NCI-H82 treated with DMSO at 0.1 percent for 48 hours (cell line): ENCODE data around the gene CDO1.
"Not testable (repeated sequence)": the region's sequence is repeated elsewhere in the genome, so short reads cannot be mapped to it uniquely, and the experiment has no call there.

Experiments used
- DNase-seq: peaks from one replicate; lab custom pipeline; 2025; ENCODE audit not compliant: unreplicated experiment; lab: John Stamatoyannopoulos, UW

Gene CDO1

DNA sequence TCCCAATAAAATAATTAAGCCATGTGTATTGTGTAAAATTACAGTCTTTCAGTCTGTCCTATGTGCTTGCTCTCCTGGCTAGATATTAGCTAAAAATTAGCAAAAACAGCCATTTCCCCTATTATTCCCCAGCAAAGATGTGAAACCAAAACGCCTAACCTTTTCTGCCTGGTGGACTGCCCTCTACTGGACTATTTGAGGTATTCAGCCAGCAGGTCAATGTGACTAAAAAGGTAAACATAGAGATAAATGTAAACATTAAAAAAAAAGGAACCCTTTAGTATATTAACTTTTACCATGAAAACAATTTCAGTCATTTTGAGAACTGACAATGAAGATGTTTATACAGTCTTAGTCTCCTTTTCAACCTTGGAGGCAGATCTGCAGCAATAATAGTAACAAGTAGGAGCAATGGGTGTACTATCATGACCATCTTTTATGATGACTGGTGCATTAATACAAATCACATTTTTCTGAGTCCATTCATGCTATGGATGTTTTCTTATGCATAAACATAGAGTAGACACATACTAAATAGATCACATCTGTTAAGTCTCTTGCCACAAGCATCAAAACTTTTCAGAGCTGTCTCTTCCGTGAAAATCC is 14.8 kb upstream of the CDO1 start:
- no peak for DNase-seq

GRCh38 chr5:115829913-115830312 is 13.5 kb upstream of the CDO1 start:
- DNase-seq, result no peak

DNA sequence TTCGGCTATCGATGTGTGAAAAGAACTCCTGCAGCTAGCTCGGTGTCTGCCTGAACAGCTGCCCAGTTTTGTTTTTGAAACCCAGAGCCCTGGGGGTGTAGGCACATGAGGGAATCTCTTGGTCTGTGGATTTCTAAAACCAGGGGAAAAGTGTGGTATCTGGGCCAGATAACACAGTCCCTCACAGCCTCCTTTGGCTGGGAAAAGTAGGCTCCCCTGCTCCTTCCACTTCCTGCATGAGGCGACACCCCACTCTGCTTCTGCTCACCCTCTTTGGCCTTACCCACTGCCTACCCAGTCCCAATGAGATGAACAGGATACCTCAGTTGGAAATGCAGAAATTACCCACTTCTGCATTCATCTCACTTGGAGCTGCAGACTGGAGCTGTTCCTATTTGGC is 9.5 kb upstream of the CDO1 start:
- no peak for DNase-seq

GRCh38 chr5:115824983-115825382 is 8.5 kb upstream of the CDO1 start:
- DNase-seq, result not testable (repeated sequence)

DNA sequence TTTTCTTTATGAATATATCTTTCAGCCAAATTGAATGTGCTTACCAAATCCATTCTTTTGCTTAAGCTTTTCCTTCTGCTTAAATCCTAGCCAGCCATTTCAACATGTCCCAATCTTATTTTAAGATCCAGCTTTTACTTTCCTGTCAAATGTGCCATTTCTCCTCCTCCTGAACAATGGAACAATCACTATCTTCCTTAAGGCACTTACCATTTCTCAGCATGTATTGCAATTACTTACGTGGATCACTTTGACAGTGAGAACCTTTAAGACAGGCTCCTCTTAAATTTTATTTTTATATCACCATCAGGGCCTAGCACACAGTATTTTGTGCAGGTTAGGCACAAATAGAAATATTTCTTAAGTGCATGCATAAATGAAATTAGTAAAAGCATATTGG is 4.4 kb upstream of the CDO1 start:
- DNase-seq, result no peak

DNA sequence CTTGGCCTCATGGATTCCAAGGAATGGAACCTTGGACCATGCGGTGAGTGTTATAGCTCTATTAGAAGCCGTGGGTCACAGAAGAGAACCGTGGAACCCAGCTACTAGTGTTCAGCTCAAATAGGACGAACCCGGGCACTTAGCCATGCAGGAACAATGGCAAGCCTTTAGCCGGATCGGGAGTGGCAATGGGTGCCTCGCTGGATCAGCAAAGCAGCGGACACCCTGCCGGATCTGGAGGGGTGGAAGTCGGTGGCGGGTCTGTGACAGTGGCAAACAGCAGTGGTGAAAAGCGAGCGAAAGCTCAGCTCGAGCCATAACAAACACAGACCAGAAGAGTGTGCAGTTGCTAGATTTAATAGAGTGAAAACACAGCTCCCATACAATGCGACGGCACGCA is 2.4 kb upstream of the CDO1 start:
- no peak for DNase-seq

DNA sequence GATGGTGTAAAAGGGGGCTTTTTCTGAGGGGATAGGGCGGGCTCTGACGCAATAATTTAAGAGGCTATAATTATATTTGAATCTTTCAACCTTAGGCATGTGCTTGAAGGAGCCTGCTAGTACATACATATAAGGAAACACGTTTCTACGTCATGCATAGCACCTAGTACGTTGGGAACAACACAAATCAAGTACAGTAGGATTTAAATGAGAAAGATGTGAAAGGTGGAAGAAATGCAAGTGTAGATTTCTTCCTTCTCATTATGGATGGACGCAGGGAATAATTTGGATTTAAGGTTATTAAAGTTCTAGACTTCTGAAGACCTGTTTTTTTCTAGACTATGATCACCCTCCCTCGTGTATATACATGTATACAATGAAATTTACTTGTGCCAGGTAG is 927 bp upstream of the CDO1 start:
- no peak for DNase-seq

DNA sequence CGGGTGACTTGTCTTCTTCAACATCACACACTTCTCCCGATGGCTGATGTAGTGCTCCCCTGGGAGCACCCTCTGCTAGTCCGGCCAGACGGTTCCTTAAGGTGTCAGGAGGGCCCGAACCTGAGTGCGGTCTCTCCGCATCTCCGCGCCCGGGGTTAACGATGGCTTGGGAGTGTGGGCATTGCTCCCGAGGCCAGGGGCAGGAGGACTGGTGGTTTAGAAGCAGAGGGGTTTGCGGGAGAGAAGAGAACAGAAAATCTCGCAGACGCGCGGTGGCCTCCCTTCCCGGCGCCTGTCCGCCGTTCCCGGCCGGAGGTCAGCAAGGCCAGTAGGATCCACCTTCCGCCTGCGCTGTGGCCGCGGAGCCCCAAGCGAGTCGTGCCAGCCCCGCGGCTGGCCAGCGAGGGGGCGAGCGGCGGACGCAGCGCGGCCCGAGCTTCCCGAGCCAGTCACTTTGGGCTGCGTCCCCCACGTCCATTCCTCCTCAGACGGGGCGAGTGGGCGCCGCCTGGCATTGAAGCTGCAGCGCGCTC is 700 bp downstream of the CDO1 start:
- no peak for DNase-seq

DNA sequence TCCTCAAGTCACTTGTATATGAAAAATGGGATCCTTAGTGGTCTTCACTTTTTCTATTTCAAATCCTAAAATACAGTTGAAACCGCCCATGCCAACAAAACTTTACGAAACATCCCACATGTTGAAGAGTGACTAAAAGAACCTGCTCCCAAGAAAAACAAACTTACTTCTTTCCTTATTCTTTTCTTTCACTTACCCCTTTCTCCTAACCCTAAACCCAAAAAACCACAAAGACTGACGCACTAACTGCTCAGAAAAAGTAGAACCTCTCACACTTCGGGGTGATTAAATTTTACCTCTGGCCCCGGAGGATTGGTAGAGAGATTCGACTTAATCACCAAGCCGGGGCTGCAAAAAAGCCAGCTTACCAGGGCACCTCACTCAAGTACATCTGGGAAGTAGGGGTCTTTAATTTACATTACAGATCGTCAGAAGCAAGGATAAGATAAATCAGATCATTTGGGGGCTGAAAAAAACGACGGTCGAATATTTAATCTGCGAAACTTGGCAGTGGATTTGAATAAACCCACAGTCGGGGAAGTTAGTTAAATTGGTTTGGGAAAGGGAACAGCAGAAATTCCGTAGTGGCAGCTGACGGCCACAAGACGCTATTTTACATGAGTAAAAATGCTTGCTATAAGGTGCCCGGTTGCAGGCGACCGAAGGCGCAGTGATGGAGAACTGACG is 1.3 kb downstream of the CDO1 start:
- no peak for DNase-seq

- DNase-seq, result no peak
Measured at GRCh38 chr5:115813719-115814118, 2.7 kb downstream of the CDO1 start.

DNA sequence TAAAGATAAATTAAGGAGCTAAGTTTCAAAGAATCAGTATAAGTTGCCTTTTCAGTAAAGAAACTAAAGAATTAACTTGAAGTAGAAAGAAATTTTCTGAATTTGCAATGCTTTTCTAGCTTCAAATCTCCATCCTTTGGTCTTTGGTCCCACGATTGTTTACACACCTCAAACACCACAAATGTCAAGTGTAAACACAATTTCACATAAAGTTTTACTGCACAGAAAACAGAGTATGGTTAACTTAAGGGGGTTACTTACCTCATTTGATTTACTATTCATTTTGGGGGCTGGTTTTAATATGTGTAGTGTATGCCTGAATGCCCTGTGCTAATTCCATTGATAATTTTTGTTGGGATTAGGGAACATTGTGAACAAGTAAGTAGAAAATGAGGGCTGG is 4.1 kb downstream of the CDO1 start:
- no peak for DNase-seq

DNA sequence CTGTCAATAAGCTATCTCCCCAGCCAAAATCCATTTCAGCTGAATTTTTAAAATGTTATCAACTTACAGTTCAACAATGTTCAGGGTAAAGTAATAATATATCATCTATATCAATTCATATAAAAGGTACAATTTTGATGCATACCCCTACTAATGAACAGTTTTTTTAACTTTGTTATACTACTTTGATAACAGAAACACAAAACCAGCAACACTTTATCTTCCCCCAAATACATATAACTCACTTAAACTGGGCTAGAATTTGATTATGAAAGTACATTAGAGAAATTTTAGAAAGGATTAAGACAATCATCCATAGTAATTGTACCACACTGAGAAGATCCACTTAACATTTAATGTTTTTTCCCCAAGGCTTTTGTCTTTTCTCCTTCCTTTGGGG is 5.1 kb downstream of the CDO1 start:
- no peak for DNase-seq

DNA sequence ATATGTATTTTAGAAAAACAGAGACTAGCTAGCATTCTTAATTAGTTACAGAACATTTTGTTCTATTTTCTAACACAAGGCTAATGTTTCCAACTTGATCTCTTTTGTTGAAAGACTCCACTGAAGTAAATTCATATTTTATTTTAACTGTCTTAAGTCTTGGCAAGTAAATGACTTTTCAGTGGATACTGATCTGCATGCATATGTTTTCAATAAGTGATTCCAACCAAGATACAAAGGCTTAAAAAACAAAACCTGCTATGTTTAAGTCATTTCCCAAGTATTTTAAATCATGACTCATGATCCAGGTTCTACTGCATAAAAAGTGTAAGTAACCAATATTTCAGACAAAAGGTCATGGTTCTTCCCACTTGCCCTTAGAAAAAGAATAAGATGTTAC is 5.7 kb downstream of the CDO1 start:
- no peak for DNase-seq

- no peak for DNase-seq
Measured at GRCh38 chr5:115809946-115810345, 6.5 kb downstream of the CDO1 start.

GRCh38 chr5:115808066-115808465 is 8.4 kb downstream of the CDO1 start:
- not testable (repeated sequence) for DNase-seq

- DNase-seq, result no peak
Measured at GRCh38 chr5:115807654-115808052, 8.8 kb downstream of the CDO1 start.

GRCh38 chr5:115806986-115807653 is 9.3 kb downstream of the CDO1 start:
- DNase-seq, result no peak

DNA sequence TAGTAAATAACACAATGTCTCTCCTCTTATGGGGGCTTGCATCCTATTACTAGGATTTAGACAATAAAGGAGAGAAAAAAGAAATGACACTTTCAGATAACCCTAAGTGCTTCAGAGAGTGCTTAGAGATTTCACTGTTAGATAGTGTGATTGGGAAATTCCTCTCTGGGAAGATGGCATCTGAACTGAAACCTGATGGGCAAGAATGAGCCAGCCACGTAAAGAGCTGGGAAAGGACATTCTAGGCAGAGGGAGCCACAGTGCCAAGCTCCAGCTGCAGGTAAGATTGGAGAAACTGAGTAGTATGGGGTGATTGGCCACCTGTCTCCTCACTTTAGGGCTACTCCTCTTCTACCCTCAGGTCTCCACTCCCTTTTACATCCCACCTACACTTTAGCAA is 14.5 kb downstream of the CDO1 start:
- DNase-seq, result no peak

DNA sequence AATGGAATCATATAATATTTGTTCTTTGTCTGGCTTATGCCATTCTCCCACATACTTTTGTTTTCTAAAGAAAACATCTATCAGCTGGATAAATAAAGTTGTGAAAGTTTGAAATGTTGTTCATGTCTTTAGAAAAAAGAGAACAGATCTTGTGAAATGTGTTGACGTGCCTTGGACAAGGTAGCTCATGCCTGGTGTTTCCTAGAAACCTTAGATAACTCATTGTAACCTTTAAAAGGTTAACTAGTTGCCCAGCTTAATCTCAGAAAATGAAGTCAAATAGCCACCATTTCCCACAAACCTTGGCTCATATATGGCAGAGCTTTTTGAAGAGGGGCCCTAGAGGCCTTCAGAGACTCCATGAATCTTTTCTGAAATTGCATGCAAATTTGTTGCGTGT is 15.3 kb downstream of the CDO1 start:
- DNase-seq, result no peak

GRCh38 chr5:115800108-115800507 is 16.4 kb downstream of the CDO1 start:
- no peak for DNase-seq

GRCh38 chr5:115798252-115798651 is 18.2 kb downstream of the CDO1 start:
- no peak for DNase-seq

- DNase-seq, result no peak
Measured at GRCh38 chr5:115796656-115797055, 19.8 kb downstream of the CDO1 start.
